HEK293 (cell line): ENCODE data around the gene OR52N1.

ENCODE experiments used
- CTCF ChIP-seq: fragments of 450-650 bp; formaldehyde crosslinking; IDR thresholded peaks from 2 replicates; pipeline ENCODE4 v1.5.1; 2016; ENCODE audit warnings: missing biosample characterization, missing genetic modification characterization
- INSM2 ChIP-seq: fragments of 450-650 bp; formaldehyde crosslinking; IDR thresholded peaks from 2 replicates; pipeline ENCODE4 v1.5.1; 2016; ENCODE audit warnings: missing biosample characterization, missing genetic modification characterization
- ZBTB7A ChIP-seq: fragments of 450-650 bp; formaldehyde crosslinking; IDR thresholded peaks from 2 replicates; pipeline ENCODE4 v1.5.1; 2016; ENCODE audit warnings: low read depth, missing biosample characterization, missing genetic modification characterization
- ZFP3 ChIP-seq: fragments of 450-650 bp; formaldehyde crosslinking; IDR thresholded peaks from 2 replicates; pipeline ENCODE4 v1.5.1; 2016; ENCODE audit warnings: low read depth, missing biosample characterization, missing genetic modification characterization
- ZNF132 ChIP-seq: fragments of 450-650 bp; formaldehyde crosslinking; IDR thresholded peaks from 2 replicates; pipeline ENCODE4 v1.5.1; 2017; ENCODE audit warnings: missing biosample characterization, missing genetic modification characterization, borderline replicate concordance
- ZNF24 ChIP-seq: fragments of 450-650 bp; formaldehyde crosslinking; IDR thresholded peaks from 2 replicates; pipeline ENCODE4 v1.5.1; 2016; ENCODE audit warnings: missing biosample characterization, missing genetic modification characterization
- ZNF274 ChIP-seq, 2 experiments: fragments of 200-500 bp in 1 of 2; fragments of 450-650 bp in 1 of 2; sonication (Bioruptor generic) in 1 of 2; formaldehyde crosslinking in 1 of 2; IDR thresholded peaks; 2 replicates each; pipeline versions ENCODE4 v1.5.1 to v1.6.1; 2014 to 2016; ENCODE audit warnings: borderline replicate concordance in 1 of 2, inconsistent platforms in 1 of 2, low read length in 1 of 2, missing biosample characterization in 1 of 2, missing genetic modification characterization in 1 of 2
- ZNF292 ChIP-seq: fragments of 450-650 bp; formaldehyde crosslinking; IDR thresholded peaks from 2 replicates; pipeline ENCODE4 v1.5.1; 2016; ENCODE audit warnings: low read depth, missing biosample characterization, missing genetic modification characterization, borderline replicate concordance
- ZNF311 ChIP-seq: fragments of 450-650 bp; formaldehyde crosslinking; IDR thresholded peaks from 2 replicates; pipeline ENCODE4 v1.5.1; 2017; ENCODE audit warnings: missing biosample characterization, missing genetic modification characterization, borderline replicate concordance
- ZNF629 ChIP-seq: fragments of 450-650 bp; formaldehyde crosslinking; IDR thresholded peaks from 2 replicates; pipeline ENCODE4 v1.5.1; 2017; ENCODE audit warnings: missing biosample characterization, missing genetic modification characterization
- ZSCAN30 ChIP-seq: fragments of 450-650 bp; IDR thresholded peaks from 2 replicates; pipeline ENCODE4 v1.5.1; 2018; ENCODE audit warnings: missing biosample characterization, mild to moderate bottlenecking, missing genetic modification characterization, moderate library complexity
- ZXDB ChIP-seq: fragments of 450-650 bp; formaldehyde crosslinking; IDR thresholded peaks from 2 replicates; pipeline ENCODE4 v1.5.1; 2016; ENCODE audit warnings: missing biosample characterization, missing genetic modification characterization
- TF ChIP-seq, protein P1 (sequence below): fragments of 450-650 bp; formaldehyde crosslinking; IDR thresholded peaks from 2 replicates; pipeline ENCODE4 v1.5.1; 2016; ENCODE audit warnings: missing biosample characterization, missing genetic modification characterization
- TF ChIP-seq, protein P2 (sequence below): fragments of 450-650 bp; formaldehyde crosslinking; IDR thresholded peaks from 2 replicates; pipeline ENCODE4 v1.5.1; 2016; ENCODE audit warnings: missing biosample characterization, missing genetic modification characterization

- TF ChIP-seq, protein P1, sequence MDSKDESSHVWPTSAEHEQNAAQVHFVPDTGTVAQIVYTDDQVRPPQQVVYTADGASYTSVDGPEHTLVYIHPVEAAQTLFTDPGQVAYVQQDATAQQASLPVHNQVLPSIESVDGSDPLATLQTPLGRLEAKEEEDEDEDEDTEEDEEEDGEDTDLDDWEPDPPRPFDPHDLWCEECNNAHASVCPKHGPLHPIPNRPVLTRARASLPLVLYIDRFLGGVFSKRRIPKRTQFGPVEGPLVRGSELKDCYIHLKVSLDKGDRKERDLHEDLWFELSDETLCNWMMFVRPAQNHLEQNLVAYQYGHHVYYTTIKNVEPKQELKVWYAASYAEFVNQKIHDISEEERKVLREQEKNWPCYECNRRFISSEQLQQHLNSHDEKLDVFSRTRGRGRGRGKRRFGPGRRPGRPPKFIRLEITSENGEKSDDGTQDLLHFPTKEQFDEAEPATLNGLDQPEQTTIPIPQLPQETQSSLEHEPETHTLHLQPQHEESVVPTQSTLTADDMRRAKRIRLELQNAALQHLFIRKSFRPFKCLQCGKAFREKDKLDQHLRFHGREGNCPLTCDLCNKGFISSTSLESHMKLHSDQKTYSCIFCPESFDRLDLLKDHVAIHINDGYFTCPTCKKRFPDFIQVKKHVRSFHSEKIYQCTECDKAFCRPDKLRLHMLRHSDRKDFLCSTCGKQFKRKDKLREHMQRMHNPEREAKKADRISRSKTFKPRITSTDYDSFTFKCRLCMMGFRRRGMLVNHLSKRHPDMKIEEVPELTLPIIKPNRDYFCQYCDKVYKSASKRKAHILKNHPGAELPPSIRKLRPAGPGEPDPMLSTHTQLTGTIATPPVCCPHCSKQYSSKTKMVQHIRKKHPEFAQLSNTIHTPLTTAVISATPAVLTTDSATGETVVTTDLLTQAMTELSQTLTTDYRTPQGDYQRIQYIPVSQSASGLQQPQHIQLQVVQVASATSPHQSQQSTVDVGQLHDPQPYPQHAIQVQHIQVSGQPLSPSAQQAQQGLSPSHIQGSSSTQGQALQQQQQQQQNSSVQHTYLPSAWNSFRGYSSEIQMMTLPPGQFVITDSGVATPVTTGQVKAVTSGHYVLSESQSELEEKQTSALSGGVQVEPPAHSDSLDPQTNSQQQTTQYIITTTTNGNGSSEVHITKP (tag by site-specific recombination) = no peak
- TF ChIP-seq ZSCAN30 (tag by site-specific recombination) (no peak), ZNF311 (tag by site-specific recombination) (no peak), CTCF (tag by site-specific recombination) (no peak), ZFP3 (no peak), INSM2 (tag by site-specific recombination) (no peak), ZNF629 (no peak), ZNF292 (tag by site-specific recombination) (no peak), ZNF24 (no peak), ZNF274 (IDR thresholded peaks at IDR 0.05; ENCODE audit: low read length) (no peak), ZNF274 (tag by site-specific recombination; IDR thresholded peaks at IDR 0.05; ENCODE audit: borderline replicate concordance) (no peak), ZXDB (no peak), ZBTB7A (no peak), ZNF132 (no peak)
- TF ChIP-seq, protein P2, sequence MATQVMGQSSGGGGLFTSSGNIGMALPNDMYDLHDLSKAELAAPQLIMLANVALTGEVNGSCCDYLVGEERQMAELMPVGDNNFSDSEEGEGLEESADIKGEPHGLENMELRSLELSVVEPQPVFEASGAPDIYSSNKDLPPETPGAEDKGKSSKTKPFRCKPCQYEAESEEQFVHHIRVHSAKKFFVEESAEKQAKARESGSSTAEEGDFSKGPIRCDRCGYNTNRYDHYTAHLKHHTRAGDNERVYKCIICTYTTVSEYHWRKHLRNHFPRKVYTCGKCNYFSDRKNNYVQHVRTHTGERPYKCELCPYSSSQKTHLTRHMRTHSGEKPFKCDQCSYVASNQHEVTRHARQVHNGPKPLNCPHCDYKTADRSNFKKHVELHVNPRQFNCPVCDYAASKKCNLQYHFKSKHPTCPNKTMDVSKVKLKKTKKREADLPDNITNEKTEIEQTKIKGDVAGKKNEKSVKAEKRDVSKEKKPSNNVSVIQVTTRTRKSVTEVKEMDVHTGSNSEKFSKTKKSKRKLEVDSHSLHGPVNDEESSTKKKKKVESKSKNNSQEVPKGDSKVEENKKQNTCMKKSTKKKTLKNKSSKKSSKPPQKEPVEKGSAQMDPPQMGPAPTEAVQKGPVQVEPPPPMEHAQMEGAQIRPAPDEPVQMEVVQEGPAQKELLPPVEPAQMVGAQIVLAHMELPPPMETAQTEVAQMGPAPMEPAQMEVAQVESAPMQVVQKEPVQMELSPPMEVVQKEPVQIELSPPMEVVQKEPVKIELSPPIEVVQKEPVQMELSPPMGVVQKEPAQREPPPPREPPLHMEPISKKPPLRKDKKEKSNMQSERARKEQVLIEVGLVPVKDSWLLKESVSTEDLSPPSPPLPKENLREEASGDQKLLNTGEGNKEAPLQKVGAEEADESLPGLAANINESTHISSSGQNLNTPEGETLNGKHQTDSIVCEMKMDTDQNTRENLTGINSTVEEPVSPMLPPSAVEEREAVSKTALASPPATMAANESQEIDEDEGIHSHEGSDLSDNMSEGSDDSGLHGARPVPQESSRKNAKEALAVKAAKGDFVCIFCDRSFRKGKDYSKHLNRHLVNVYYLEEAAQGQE (tag by site-specific recombination) = no peak
Observed at GRCh38 chr11:5796541-5796940, 5.5 kb upstream of the OR52N1 start.
